Esophagus squamous epithelium (tissue), 4 donors: ENCODE results near the gene CAMTA1.

ENCODE experiments used
- CTCF ChIP-seq, 6 experiments: fragments of 450-650 bp in 4 of 6; fragments of 200-600 bp in 2 of 6; sonication (generic) in 2 of 6; IDR thresholded peaks; one replicate each; pipeline ENCODE4 v1.5.1; 2016 to 2019; ENCODE audit warnings: antibody characterized with exemption in 6 of 6, mild to moderate bottlenecking in 4 of 6, moderate library complexity in 4 of 6
- POLR2A ChIP-seq, 4 donors: fragments of 450-650 bp; IDR thresholded peaks; one replicate each; pipeline ENCODE4 v1.6.1; 2017; ENCODE audit warnings: antibody characterized with exemption in 4 of 4, mild to moderate bottlenecking in 4 of 4, moderate library complexity in 3 of 4

GRCh38 chr1:7084232-7084894 is 299.1 kb downstream of the CAMTA1 start:
- no peak for TF ChIP-seq CTCF (IDR thresholded peaks at IDR 0.05)
- no peak for TF ChIP-seq POLR2A (IDR thresholded peaks at IDR 0.05)
